WI38 (cell line): ENCODE measurements around the gene ARHGAP4.

ENCODE experiments used
- H3K4me3 ChIP-seq: 2 replicates; pipeline ENCODE4 v1.5.1; 2011; ENCODE audit warnings: low read depth, mild to moderate bottlenecking, control low read depth, low read length
- TF ChIP-seq, protein P1 (sequence below): IDR thresholded peaks from 2 replicates; pipeline ENCODE4 v1.5.1; 2012; ENCODE audit warnings: low read depth, mild to moderate bottlenecking, control low read depth, low read length

The ARHGAP4 gene

DNA sequence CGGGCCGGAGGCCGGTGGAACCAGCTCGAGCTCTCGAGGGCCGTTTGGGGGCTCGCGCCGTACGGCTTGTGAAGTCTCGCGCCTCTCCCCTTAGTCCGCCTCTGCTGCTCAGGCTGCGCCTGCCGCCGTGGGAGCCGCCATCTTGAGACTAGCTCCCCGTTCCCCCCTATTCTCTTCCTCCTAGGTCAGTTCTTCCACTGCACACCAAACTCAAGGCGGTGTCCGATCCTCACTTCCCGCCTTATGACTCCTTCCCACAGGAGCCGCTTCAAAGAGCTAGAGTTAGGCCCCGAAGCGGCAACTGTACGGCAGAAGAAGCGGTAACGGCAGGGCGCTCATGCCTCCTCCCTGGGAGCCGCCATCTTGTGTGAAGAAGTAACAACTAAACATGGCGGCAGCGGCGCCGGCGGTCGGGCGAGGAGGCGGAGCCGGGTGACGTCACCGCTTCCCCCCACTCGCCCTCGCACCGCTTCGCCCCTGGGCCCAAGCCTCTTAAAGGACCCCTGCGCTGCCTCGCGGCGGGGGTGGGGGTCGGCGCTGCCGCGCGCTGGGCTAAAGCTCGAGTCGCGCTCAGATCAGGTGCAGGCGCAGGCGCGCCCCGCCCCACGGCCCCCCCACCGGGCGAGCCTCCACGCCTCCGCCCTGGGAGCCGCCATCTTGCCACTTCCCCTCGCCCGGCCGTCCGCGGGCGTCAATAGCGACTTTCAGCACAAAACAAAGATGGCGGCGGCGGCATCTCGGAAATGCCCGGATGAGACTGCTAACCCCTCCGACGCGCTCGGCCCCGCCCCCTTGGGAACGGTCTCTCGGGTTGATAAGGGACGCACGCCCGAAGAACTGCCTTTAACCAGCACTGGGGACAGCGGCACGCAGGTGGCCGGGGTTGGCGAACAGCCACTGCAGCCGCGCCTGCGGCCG lies 45.6 kb upstream of the ARHGAP4 start, which contains the start of gene HCFC1:
HCFC1 (minus strand) TSS at position 369 of the 918 bp plus-strand sequence. CDS start 978 bp downstream, outside the sequence.
- peak within 1 kb of the TSS; percentile 95 for H3K4me3 ChIP-seq
- TF ChIP-seq, protein P1, sequence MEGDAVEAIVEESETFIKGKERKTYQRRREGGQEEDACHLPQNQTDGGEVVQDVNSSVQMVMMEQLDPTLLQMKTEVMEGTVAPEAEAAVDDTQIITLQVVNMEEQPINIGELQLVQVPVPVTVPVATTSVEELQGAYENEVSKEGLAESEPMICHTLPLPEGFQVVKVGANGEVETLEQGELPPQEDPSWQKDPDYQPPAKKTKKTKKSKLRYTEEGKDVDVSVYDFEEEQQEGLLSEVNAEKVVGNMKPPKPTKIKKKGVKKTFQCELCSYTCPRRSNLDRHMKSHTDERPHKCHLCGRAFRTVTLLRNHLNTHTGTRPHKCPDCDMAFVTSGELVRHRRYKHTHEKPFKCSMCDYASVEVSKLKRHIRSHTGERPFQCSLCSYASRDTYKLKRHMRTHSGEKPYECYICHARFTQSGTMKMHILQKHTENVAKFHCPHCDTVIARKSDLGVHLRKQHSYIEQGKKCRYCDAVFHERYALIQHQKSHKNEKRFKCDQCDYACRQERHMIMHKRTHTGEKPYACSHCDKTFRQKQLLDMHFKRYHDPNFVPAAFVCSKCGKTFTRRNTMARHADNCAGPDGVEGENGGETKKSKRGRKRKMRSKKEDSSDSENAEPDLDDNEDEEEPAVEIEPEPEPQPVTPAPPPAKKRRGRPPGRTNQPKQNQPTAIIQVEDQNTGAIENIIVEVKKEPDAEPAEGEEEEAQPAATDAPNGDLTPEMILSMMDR: no peak

DNA sequence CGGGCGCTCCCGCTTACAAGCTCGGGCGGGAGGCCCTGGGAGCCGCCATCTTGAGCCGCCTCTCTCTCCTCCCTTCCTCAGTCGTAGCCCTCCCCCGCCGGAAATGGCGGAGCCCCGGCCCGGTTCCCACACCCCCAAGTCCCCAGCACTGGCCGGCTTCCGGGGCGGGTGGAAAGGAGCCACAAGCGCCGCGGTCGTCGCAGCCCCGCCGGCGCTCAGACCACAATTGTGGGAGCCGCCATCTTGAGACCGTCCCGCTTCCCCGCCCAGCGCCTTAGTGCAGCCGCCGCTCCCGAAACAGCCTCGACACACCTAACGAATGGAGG lies 45.0 kb upstream of the ARHGAP4 start:
- TF ChIP-seq, protein P1: no peak
- peak overlapping the region; percentile 95 for H3K4me3 ChIP-seq

DNA sequence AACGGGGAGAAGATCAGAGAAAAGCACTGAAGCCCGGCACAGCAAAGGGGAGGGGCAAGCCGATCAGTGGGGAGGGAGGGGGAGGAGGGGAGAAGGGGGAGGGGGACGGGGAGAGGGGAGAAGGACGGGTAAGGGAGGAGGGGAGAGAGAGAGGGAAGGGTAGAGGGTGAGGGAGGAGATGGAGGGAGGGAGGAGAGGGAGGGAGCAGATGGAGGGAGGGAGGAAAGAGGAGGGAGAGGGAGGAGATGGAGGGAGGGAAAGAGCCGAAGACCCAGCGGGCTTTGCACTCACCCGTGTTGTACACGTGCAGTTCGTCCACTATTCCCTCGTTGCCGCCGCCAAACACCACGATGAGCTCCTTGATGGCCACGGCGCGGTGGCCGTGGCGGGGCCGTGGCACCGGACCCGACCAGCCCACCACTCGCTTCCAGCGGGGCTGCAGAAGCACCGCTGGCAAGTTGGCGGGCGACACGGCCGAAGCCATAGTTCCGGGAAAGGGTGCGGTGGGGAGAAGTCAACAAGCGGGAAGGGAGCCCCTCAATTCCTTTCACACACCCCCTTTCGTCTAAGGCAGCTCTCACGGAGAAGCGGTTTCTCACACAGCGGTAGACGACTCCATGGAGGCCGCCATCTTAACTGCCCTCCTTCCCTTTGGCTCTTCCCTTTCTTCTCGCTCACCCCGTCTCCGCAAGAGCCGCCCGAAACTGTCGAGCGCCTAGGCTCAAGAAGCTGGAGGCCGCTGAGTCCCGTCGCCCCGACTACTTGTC lies 44.5 kb upstream of the ARHGAP4 start:
- H3K4me3 ChIP-seq: peak overlapping the region; percentile 95

DNA sequence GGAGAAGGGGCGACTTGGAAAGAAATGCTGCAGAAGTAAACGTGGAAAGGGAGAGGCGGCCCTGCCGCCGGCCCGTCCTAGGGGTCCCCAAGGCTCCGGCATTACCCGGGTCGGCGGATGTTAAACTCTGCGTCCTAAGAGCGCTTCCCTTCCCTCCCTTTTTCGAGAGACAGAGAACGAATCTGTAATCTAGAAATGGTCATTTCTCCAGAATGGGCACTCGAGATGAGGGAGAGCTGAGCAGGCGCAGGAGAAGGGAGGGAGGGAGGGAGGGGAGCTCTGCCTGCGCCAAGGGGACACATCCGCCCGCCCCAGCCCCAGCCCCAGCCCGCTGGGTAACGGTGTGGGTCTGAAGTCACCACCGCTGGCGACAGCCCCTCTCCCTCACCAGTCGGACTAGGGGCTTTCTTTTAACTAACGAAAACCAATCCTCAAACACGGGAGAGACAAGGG lies 43.9 kb upstream of the ARHGAP4 start:
- TF ChIP-seq, protein P1: no peak
- H3K4me3 ChIP-seq: peak overlapping the region; percentile 95

More for the DNA sequence above, 44.5 kb upstream of the ARHGAP4 start:
- TF ChIP-seq, protein P1: no peak

DNA sequence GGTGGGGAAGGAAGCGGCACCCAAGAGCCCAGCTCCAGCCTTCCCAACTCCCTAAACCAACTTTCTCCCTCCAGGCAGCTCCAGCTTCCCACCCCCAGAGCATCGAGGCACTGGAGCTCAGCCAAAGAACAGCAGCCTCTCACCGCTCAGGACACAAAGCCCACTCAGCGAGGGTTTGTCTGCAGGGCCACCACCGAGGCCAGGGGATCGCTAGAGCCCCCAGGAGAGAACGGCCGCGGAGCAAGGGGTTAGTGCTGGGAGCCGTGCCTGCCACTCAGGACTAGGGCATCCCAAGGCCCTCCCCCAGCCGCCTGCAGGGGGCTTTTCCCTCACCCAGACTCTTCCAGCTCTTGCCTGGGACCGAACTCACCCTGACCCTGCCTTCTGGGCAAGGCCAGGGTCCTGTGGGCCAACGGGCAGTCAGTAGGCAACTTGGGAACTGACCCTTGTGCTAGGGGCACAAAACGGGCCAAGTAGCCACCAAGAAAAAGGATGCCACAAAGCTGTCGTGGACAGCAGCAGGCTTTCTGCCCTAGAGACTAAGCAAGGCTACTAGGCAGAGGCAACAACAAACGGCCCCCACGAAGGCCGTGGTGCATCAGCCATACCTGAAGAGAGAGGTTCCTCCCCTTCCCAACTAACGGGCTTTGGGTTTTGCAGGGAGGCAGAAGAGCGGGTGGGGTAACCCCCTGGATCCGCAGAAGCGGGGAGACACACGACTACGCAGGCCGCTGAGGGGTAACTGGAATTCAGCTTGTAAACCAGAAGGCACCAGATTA lies 43.2 kb upstream of the ARHGAP4 start:
- TF ChIP-seq, protein P1: no peak

DNA sequence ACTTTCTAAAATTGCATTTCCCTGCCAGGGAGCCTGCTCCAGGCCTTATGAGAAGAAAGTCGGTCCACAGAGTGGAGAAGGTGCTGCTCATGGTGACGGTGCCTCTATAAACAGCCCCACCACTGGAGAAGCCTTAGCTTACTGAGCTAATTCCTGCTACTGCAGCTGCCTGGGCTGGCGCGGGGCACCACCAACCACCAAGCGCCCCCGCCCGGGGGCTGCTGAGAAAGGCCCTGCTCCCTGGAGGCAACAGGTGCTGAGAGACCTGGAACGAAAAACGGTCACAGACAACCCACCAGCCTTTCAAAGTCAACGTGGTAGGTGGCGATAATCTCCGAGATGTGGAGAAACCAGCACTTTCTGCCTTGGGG lies 42.7 kb upstream of the ARHGAP4 start:
- H3K4me3 ChIP-seq: peak overlapping the region; percentile 95
- TF ChIP-seq, protein P1: no peak

More for the DNA sequence above, 43.2 kb upstream of the ARHGAP4 start:
- peak overlapping the region; percentile 95 for H3K4me3 ChIP-seq
